ENCODE results near the gene COL23A1.

DNA sequence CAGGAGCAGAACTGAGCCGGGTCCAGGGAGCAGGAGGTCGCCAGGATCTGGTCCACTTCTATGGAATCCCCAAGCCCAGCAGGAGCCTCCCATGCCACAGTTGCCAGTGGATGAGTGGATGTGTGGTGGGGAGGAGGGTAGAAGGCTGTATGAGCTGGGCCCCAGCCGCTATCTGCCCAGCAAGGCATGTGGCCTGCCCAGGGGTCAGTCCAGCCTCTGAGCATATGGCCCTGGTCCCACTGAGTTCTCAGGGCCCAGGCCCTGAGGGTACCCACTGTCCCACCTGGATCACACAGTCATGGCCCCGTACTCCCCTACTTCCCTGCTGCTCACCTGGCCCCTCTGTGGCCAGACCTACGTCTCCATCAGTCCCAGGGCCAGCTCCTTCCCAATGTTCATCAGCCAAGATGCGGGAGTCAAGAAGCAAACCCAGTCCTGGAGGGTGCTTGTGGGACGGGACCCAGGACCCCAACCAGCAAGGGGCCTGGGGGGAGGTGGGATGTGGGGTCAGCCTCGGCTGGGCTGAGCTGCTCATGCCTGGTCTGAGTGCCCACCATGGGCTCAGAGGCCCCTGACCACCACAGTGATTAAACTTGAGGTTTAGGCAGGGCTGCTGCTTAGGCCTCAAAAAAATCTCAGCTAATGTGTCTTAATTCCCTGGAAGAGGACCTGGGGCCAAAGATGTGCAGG, 152.7 kb downstream of the COL23A1 start:
- TF ChIP-seq POLR2A (IDR thresholded peaks at IDR 0.05; ENCODE audit: low read length) (no peak), GATA1 (IDR thresholded peaks at IDR 0.05; ENCODE audit: low read depth, low read length) (no peak)
